GM18502 (cell line): ENCODE data around the gene PDE2A.

Experiments
- ATAC-seq: cut with Tn5 transposase; IDR thresholded peaks from one replicate; pipeline ENCODE4 v1.9.1; 2021; ENCODE audit warnings: mild to moderate bottlenecking; ENCODE audit not compliant: unreplicated experiment, poor library complexity

Gene PDE2A

GRCh38 chr11:72623052-72623451 is 51.2 kb downstream of the PDE2A start:
- ATAC-seq, result no peak

- no peak for ATAC-seq
Observed at GRCh38 chr11:72621008-72621610, 53.1 kb downstream of the PDE2A start.

GRCh38 chr11:72618803-72619202 is 55.4 kb downstream of the PDE2A start:
- no peak for ATAC-seq

- no peak for ATAC-seq
Observed at GRCh38 chr11:72617080-72617762, 57.0 kb downstream of the PDE2A start.

- ATAC-seq, result no peak
Observed at GRCh38 chr11:72616655-72617054, 57.6 kb downstream of the PDE2A start.

GRCh38 chr11:72615329-72615728 is 58.9 kb downstream of the PDE2A start:
- ATAC-seq, result no peak

GRCh38 chr11:72614381-72614780 is 59.8 kb downstream of the PDE2A start:
- ATAC-seq, result no peak

GRCh38 chr11:72613977-72614376 is 60.2 kb downstream of the PDE2A start:
- peak; percentile 81 for ATAC-seq

- no peak for ATAC-seq
Observed at GRCh38 chr11:72613450-72613849, 60.8 kb downstream of the PDE2A start.

GRCh38 chr11:72609476-72609875 is 64.7 kb downstream of the PDE2A start:
- ATAC-seq, result no peak

- ATAC-seq, result no peak
Observed at GRCh38 chr11:72609045-72609444, 65.2 kb downstream of the PDE2A start.

GRCh38 chr11:72607496-72607895 is 66.7 kb downstream of the PDE2A start:
- ATAC-seq, result no peak

GRCh38 chr11:72606748-72607468 is 67.3 kb downstream of the PDE2A start:
- ATAC-seq, result no peak

GRCh38 chr11:72605973-72606747 is 68.1 kb downstream of the PDE2A start:
- ATAC-seq, result no peak

GRCh38 chr11:72604256-72604655 is 70.0 kb downstream of the PDE2A start:
- no peak for ATAC-seq

- no peak for ATAC-seq
Observed at GRCh38 chr11:72602250-72602904, 71.8 kb downstream of the PDE2A start.

GRCh38 chr11:72600557-72600956 is 73.7 kb downstream of the PDE2A start:
- ATAC-seq, result no peak

GRCh38 chr11:72599325-72600117 is 74.7 kb downstream of the PDE2A start:
- no peak for ATAC-seq

GRCh38 chr11:72598906-72599305 is 75.3 kb downstream of the PDE2A start:
- ATAC-seq, result no peak

- ATAC-seq, result no peak
Observed at GRCh38 chr11:72598466-72598865, 75.8 kb downstream of the PDE2A start.
